GM10847 (cell line): Measurements from ENCODE around the gene ENOX2.

Experiments used
- POLR2A ChIP-seq: IDR thresholded peaks from 2 replicates; pipeline ENCODE4 v1.6.1; 2011; ENCODE audit not compliant: insufficient read length; ENCODE audit errors: extremely low read depth

ENOX2 gene, protein sequence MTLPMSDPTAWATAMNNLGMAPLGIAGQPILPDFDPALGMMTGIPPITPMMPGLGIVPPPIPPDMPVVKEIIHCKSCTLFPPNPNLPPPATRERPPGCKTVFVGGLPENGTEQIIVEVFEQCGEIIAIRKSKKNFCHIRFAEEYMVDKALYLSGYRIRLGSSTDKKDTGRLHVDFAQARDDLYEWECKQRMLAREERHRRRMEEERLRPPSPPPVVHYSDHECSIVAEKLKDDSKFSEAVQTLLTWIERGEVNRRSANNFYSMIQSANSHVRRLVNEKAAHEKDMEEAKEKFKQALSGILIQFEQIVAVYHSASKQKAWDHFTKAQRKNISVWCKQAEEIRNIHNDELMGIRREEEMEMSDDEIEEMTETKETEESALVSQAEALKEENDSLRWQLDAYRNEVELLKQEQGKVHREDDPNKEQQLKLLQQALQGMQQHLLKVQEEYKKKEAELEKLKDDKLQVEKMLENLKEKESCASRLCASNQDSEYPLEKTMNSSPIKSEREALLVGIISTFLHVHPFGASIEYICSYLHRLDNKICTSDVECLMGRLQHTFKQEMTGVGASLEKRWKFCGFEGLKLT

DNA sequence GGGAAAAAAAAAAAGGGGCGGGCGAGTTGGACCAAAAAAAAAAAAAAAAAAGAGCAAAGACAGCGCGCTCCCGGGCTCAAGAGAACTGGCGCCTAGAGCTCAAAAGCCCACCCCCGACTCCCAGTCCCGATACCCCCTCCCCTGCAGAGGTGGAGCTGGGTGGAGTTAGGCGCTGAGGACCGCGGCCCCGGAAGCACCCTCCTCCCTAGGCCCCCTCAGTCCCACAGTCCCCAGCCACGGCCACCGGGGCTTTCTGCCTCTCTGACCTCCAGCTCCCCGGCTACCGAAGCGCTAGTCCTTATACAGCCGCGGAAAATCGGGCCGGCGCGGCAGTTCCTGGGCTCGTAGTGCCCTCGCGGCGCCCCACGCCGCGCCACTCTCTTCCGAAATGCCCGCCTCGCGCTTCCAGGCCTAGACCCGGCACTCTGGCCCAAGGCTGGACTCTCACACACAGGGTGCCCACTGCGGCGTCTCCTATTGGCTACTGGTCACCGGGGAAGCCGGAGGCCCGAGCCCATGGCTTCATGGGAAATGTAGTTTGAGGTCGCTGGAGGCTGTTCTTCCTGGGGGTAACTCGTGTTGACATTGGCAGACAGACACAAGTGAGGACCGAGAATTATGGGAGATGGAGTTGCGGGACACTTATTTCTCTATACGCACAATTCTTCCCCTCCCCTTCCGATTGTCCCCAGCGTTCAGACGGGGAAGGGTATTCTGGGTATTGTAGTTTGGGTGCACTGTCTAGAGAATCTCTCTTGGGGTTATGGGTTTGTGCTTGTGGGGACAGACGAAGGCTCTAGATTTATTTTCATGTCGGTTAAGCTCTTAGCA, at the start of gene ENOX2:
Gene ENOX2 (minus strand): TSS at position 427 of the 831 bp plus-strand sequence. CDS start 199,993 bp downstream, outside the sequence.
- TF ChIP-seq POLR2A: peak; percentile 46

DNA sequence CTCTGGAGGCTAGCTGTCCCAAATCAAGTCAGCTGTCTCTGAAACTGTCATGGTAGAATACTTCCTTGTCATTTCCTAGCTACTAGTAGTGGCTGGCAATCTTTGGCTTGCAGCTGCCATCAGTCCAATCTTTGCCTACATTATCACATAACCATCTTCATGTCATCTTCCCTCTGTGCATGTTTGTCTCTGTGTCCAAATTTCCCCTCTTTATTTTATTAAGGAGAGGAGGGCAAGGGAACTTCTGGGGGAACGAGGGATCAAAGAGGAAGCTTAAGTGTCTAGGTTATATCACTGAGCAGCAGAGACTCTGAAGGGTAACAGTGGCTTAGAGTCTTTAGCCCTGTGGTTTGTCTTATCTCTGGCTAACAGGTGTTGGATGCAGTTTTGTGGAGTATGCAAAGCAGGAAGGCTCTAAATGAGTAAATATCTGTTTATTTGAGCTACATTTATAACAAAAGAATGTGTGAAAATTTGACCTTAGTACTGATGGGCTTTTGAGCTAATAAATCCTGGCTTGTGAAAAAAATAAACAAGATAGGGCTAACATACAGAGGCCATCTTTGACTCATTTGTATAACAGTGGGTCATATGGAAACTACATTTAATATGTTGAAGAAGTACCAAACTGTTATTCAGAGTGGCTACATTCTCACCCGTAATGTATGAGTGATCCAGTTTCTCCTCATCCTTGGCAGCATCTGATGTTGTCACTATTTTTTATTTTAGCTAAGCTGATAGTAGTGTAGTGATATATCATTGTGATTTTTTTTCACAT, 49.4 kb upstream of the ENOX2 start:
- no peak for TF ChIP-seq POLR2A

DNA sequence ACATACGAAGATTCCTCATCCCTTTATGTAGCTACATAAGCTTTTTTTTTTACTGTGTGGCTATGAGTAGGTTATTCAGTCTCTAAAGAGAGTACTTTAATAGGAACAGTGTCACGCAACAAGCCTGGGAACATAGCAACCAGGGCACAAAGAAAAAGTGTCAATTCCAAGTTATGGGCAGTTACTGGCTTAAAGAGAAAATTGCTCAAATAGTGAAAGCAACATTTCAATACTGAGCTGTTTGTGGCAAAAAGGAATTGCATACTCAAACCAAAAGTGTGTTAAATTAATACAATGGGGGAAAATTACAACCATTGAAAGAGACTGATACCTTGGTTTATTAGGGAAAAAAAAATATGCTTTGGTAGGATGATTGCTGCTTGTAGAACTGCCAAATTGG, 41.2 kb upstream of the ENOX2 start:
- TF ChIP-seq POLR2A: no peak

DNA sequence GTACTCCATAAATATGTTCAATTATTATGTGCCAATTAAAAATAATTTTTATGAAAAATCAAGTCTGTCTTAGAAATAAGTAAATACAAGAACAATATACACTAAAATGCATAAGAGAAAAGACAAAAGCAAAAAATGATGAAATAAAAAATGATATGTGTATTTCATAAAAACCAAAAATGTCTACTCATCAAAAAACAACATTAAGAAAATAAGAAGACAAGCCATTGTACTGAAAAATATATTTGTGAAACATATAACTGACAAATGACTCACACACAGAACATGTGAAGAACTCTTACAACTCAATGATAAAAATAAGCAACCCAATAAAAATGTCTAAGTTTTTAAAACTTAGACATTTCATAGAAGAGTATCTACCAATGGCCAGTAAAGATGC, 34.1 kb upstream of the ENOX2 start:
- TF ChIP-seq POLR2A: no peak

DNA sequence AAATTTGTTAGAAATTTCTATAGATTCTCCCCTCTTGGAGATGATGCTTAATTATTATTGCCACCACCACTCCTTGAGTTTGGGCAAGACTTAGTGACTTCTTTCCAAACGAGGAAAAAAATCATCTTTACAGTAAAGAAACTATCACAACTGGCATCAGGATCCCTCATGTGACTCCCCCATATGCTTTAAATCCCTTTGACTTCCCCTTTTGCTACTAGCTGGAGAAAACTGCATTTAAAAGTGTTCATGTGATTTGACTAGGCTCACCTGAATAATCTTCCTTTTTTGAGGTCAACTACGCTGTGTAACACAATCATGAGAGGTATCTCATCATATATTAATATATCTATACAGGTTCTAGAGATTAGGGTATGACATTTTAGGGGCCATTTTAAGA, 30.3 kb upstream of the ENOX2 start:
- TF ChIP-seq POLR2A: no peak

DNA sequence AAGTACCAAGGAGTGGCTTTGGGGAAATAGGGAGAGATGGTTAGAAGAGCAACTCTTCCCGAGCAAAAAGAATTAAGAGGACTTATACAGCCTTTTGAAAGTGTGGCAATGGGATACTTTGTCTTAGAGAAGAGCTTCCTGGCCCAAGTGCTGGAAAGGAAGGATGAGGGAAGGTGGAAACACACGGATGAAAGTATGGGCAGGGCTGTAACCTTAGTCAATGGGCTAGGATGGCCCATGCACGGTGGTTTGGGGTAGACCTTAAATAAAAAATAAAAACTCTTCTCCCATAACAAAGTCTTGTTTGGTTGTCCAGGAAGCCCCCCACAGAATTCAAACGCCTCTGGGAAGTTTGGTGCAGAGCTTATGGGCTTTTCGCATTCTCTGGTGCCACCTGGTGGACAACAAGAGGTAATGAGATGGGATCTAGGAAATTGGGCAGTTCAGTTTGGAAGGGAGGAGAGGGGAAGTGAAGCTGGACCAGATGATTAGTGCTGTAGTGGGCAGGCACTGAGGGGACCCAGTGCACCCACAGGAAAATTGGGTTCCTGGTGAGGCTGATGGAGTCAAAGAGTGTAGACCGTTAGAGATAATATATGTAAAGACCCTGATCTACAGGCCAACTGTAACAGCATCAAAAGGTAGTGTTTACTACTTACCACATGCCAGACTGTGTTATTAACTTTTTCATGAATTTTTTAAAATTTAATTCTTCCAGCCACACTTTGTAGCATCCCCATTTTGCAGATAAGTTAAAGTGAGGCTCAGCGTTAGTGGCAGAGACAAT, 13.8 kb upstream of the ENOX2 start:
- no peak for TF ChIP-seq POLR2A

DNA sequence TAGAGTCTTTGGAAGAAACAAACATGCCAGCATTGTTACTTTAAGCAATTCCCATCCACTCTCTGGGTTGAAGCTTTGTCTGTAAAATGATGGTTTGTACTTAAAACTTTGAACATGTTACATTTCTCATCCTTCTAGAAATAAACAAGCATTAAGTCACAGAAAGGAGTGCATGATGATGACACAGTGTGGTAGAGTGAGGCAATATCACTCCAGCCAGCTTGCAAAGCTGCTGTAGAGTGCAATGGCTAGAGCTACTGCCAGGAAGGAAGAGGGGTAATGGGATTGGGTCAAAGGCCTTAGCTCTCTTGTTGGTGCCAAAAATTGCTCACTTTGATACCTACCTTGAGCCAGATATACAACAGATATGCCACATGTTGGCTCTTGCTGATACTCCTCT, 12.3 kb upstream of the ENOX2 start:
- TF ChIP-seq POLR2A: no peak

DNA sequence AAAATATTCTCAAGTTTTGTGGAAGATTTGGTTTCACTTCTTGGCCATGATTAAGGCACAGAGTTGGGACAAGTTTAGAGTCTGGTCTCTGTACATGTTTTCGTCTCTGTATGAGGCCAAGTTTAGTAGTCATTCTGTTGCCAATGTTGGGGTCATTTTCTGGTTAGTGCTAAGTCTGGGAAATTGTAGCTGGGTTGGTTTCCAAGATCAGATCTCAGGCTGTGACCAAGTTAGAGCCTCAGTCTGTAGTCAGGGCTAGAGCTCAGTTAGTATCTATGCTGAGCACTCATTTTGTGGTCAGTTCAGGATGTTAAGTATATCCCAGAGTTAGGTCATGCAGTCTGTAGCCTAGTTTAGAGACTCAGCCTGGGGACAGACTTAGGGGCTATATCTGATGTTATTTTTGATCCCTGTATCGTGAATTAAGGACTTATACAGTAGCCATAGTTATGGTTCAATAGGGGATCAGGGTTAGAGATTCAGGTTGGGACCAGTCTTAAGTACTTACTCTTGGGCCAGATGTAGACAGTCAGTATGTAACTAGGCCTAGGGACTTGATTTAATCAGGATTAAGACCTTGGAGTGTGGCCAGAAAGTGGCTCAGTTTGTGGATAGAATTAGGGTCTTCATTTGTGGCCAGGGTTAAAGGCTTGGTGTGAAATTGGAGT, 6.6 kb upstream of the ENOX2 start:
- TF ChIP-seq POLR2A: no peak

DNA sequence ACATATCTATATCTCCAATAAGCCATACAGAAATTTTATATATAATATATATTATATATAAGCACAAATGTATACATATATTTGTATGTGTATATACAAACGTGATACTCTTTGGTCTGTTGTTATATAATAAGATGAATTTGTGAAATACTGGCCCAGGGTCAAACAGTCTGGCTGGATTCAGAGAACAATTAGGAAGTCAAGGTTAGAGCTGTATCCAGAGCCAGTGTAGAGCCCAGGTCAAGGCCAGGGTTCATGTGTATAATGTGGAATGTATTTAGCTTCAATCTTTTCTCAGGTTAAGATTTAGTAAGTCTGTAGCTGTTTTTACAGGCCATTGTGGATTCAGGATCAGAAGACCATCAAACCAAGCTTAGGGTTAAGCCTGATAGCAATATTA, 3.8 kb upstream of the ENOX2 start:
- TF ChIP-seq POLR2A: no peak

DNA sequence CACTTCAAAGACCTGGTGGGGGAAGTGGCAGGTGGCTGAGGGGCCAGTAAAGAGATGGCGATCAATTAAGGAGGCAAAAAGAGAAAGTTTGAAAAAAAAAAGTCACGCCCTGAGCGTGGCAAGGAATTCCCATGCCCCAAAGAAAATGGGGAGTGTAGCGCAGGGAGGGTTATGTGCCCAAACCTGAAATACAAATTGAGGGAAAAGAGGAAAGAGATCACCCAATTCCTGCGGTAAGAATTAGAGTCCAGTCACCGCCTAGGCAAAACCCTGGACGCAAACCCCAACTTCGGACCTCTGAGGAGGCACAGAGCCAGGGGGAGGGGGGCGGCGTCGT, 595 bp downstream of the ENOX2 start:
- TF ChIP-seq POLR2A: no peak

DNA sequence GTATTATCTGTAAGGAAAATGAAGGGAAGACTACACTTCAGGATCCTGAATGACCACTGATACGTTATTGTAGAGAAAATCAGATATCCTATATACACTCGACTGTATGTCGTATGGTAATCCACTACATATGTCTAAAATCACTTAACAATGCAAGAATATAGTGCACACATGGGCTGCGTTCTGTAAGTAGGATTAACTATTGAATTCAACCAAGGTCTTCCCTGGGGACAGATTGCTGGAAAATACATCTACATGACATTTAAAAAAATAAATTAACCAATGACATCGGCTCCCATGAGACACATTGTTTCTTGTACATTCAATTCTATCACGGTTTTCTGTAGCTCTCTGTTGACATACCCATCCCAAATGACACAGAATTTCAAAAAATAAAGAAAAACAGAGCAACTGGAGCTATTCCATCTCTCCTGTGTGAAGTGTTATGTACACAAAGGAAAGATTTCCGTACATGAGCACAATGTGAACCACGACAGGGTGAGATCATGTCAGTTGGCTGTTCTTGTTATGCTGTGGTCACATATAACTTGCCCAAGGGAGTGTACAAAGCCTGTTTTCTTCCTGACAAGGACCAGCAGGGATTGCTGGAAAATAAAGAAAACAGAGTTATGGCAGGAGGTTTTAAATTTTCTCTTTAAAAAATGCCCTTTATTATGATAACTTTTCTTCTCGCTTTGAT, 6.1 kb downstream of the ENOX2 start:
- TF ChIP-seq POLR2A: no peak

DNA sequence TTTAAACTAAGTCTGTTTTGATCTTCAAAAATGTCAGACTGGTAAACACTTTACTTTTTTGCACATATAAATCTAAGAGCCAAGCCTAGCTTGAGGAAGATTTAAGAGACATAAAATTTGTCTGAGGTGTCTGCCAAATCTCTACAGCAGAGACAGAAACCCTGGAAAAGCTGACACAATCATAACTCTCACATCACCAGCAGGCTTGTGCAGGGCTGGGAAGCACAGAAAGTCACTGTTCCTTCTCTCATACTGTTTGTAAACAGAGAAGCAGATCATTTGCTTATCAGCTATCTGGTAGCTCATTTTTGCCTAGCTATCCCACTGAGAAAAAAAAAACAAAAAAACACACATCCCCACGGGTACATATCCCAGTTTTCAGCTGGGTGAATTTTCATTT, 7.0 kb downstream of the ENOX2 start:
- TF ChIP-seq POLR2A: no peak

DNA sequence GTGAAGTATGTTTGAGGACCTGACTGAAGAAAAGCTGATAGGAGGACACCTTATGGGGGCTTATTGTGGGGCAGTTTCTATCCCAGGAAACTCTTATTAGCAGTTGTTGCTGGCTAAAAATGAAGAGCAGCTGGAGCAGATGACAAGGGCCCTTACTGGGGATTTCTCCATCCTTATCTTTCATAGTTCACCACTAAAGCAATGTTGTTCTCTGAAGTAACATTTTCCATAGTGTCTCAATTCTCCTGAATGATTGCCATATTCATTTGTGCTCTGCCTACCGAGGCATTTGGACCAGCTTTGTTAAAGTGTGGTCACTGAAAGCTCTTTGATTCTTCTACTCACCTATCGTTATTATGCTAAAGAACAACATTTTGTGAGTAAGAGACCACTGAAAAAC, 7.7 kb downstream of the ENOX2 start:
- TF ChIP-seq POLR2A: no peak
